A549 (cell line): Measurements from ENCODE around the gene NHSL2. TPM values are rescaled to one million over a fixed set of nuclear protein-coding genes. Genes with fewer than 3 reads are reported as not detected.
A peak's percentile ranks its signal among the peaks of the same experiment; 100 is the strongest.

ENCODE experiments used
- ATAC-seq, 2 experiments: fragments of 200-7000 bp in 1 of 2; fragments of >200 bp in 1 of 2; cut with Nextera tagmentation in 1 of 2; cut with Tn5 transposase in 1 of 2; 3 replicates each; pipeline versions ENCODE4 v1.8.0 to v1.9.1; 2018 to 2020; ENCODE audit warnings: mild to moderate bottlenecking in 1 of 2, moderate library complexity in 1 of 2
- CTCF ChIA-PET: fragments of 300-600 bp; sonication (Branson Sonifier 250); formaldehyde crosslinking; extraction: SDS; loops from one replicate; lab custom pipeline; 2021; ENCODE audit warnings: antibody characterized with exemption, inconsistent platforms; lab: Yijun Ruan, JAX
- POLR2A ChIA-PET: fragments of 350-600 bp; formaldehyde crosslinking; extraction: SDS; loops from one replicate; lab custom pipeline; 2021; ENCODE audit warnings: antibody characterized with exemption, inconsistent platforms; lab: Yijun Ruan, JAX
- DNase-seq, 2 experiments: peaks; one replicate each; pipeline versions ENCODE4 v3.0.0 to v3.0.0-alpha.2; 2011 to 2016; ENCODE audit warnings: low read depth in 1 of 2, low spot score in 1 of 2
- FAIRE-seq: peaks from 2 replicates; lab custom pipeline; 2011; peaks lifted over from hg19 to GRCh38; lab: Jason Lieb, UNC
- H3K27ac ChIP-seq, 2 experiments: fragments of >200 bp; sonication (Bioruptor Twin); formaldehyde crosslinking; 3 replicates each; pipeline ENCODE4 v1.5.1; 2016 to 2017
- H3K4me1 ChIP-seq: fragments of >200 bp; sonication (Bioruptor Twin); formaldehyde crosslinking; 3 replicates; pipeline ENCODE4 v1.6.1; 2016
- H3K4me2 ChIP-seq: fragments of >200 bp; sonication (Bioruptor Twin); formaldehyde crosslinking; 3 replicates; pipeline ENCODE4 v1.6.1; 2016
- H3K4me3 ChIP-seq: fragments of >200 bp; sonication (Bioruptor Twin); formaldehyde crosslinking; 3 replicates; pipeline ENCODE4 v1.5.1; 2016
- H3K9me3 ChIP-seq: fragments of >200 bp; sonication (Bioruptor Twin); formaldehyde crosslinking; 3 replicates; pipeline ENCODE4 v1.6.1; 2016
- ATOH8 ChIP-seq: fragments of 250-450 bp; sonication (Bioruptor Pico); IDR thresholded peaks from 2 replicates; pipeline ENCODE4 v1.5.0; 2020; ENCODE audit warnings: low read depth, mild to moderate bottlenecking, moderate library complexity
- CBX2 ChIP-seq: fragments of 200-600 bp; sonication (generic); IDR thresholded peaks from 2 replicates; pipeline ENCODE4 v1.6.1; 2016; ENCODE audit warnings: low read depth, mild to moderate bottlenecking, borderline replicate concordance
- CBX8 ChIP-seq: fragments of 200-600 bp; sonication (generic); IDR thresholded peaks from 2 replicates; pipeline ENCODE4 v1.6.1; 2016
- CEBPB ChIP-seq, 2 experiments: fragments of >200 bp in 1 of 2; sonication (Bioruptor Twin) in 1 of 2; formaldehyde crosslinking in 1 of 2; IDR thresholded peaks; 2 replicates each; pipeline ENCODE4 v1.6.1; 2012 to 2016
- CHD4 ChIP-seq: fragments of 200-600 bp; sonication (generic); IDR thresholded peaks from 2 replicates; pipeline ENCODE4 v1.6.1; 2016; ENCODE audit warnings: antibody characterized with exemption, mild to moderate bottlenecking, borderline replicate concordance
- CTCF ChIP-seq: fragments of >200 bp; sonication (Bioruptor Twin); formaldehyde crosslinking; IDR thresholded peaks from 3 replicates; pipeline ENCODE4 v1.5.1; 2016
- E2F6 ChIP-seq: IDR thresholded peaks from 2 replicates; pipeline ENCODE4 v1.6.1; 2012; ENCODE audit warnings: low read depth, borderline replicate concordance
- EHF ChIP-seq: fragments of 250-450 bp; sonication (Bioruptor Pico); IDR thresholded peaks from 2 replicates; pipeline ENCODE4 v1.5.0; 2020; ENCODE audit warnings: mild to moderate bottlenecking
- EP300 ChIP-seq, 2 experiments: fragments of >200 bp; sonication (Bioruptor Twin); formaldehyde crosslinking; IDR thresholded peaks; 2 replicates in 1 of 2; 3 replicates in 1 of 2; pipeline ENCODE4 v1.6.1; 2016 to 2017
- FOSB ChIP-seq: fragments of 250-450 bp; sonication (Bioruptor Pico); IDR thresholded peaks from 2 replicates; pipeline ENCODE4 v1.5.0; 2020; ENCODE audit warnings: mild to moderate bottlenecking, moderate library complexity
- FOSL2 ChIP-seq, 2 experiments: fragments of 450-650 bp in 1 of 2; fragments of >200 bp in 1 of 2; sonication (Bioruptor Twin) in 1 of 2; formaldehyde crosslinking; IDR thresholded peaks; 2 replicates each; pipeline versions ENCODE4 v1.5.0 to v1.6.1; 2016 to 2020; ENCODE audit warnings: mild to moderate bottlenecking in 1 of 2, moderate library complexity in 1 of 2
- HDAC2 ChIP-seq: fragments of 200-600 bp; sonication (generic); IDR thresholded peaks from 2 replicates; pipeline ENCODE4 v1.6.1; 2016
- HEYL ChIP-seq: fragments of 250-450 bp; sonication (Bioruptor Pico); IDR thresholded peaks from 2 replicates; pipeline ENCODE4 v1.8.0; 2021; ENCODE audit warnings: mild to moderate bottlenecking, moderate library complexity
- HOXB13 ChIP-seq: fragments of 250-450 bp; sonication (Bioruptor Pico); IDR thresholded peaks from 2 replicates; pipeline ENCODE4 v1.5.0; 2020; ENCODE audit warnings: low read depth, mild to moderate bottlenecking, moderate library complexity
- HOXB5 ChIP-seq: fragments of 250-450 bp; sonication (Bioruptor Pico); IDR thresholded peaks from 2 replicates; pipeline ENCODE4 v1.5.0; 2020; ENCODE audit warnings: mild to moderate bottlenecking, moderate library complexity
- JUN ChIP-seq, 2 experiments: fragments of >200 bp; sonication (Bioruptor Twin); formaldehyde crosslinking; IDR thresholded peaks; 2 replicates in 1 of 2; 3 replicates in 1 of 2; pipeline ENCODE4 v1.6.1; 2016 to 2017
- JUNB ChIP-seq: fragments of >200 bp; sonication (Bioruptor Twin); formaldehyde crosslinking; IDR thresholded peaks from 2 replicates; pipeline ENCODE4 v1.6.1; 2016
- KDM5A ChIP-seq: fragments of 200-600 bp; sonication (generic); IDR thresholded peaks from 2 replicates; pipeline ENCODE4 v1.6.1; 2016; ENCODE audit warnings: antibody characterized with exemption, mild to moderate bottlenecking
- MAX ChIP-seq: IDR thresholded peaks from 2 replicates; pipeline ENCODE4 v1.6.1; 2012
- NFE2L2 ChIP-seq: fragments of 150-350 bp; conservative IDR thresholded peaks from 2 replicates; pipeline ENCODE4 v1.6.1; 2014; ENCODE audit warnings: low read length
- NPAS2 ChIP-seq: fragments of 250-450 bp; sonication (Bioruptor Pico); IDR thresholded peaks from 2 replicates; pipeline ENCODE4 v1.8.0; 2022; ENCODE audit warnings: mild to moderate bottlenecking, moderate library complexity, borderline replicate concordance
- PHF8 ChIP-seq: fragments of 200-600 bp; sonication (generic); IDR thresholded peaks from 2 replicates; pipeline ENCODE4 v1.6.1; 2016; ENCODE audit warnings: low read depth, mild to moderate bottlenecking, antibody characterized with exemption, moderate library complexity, borderline replicate concordance
- POLR2A ChIP-seq: IDR thresholded peaks from 2 replicates; pipeline ENCODE4 v1.6.1; 2012; ENCODE audit warnings: mild to moderate bottlenecking, low read length
- RARB ChIP-seq: fragments of 250-450 bp; sonication (Bioruptor Pico); IDR thresholded peaks from 2 replicates; pipeline ENCODE4 v1.8.0; 2021; ENCODE audit warnings: mild to moderate bottlenecking, moderate library complexity
- RCOR1 ChIP-seq: fragments of 150-350 bp; IDR thresholded peaks from 2 replicates; pipeline ENCODE4 v1.6.1; 2014; ENCODE audit warnings: antibody characterized with exemption, low read length, low read depth
- RFX5 ChIP-seq: fragments of 450-650 bp; IDR thresholded peaks from 2 replicates; pipeline ENCODE4 v1.7.1; 2014; ENCODE audit warnings: antibody characterized with exemption, mild to moderate bottlenecking, moderate library complexity
- SREBF2 ChIP-seq: fragments of 450-650 bp; IDR thresholded peaks from 2 replicates; pipeline ENCODE4 v1.6.1; 2014; ENCODE audit warnings: mild to moderate bottlenecking, moderate library complexity
- TFCP2L1 ChIP-seq: fragments of 250-450 bp; sonication (Bioruptor Pico); IDR thresholded peaks from 2 replicates; pipeline ENCODE4 v1.5.0; 2021; ENCODE audit warnings: mild to moderate bottlenecking
- TP53 ChIP-seq: fragments of 250-450 bp; sonication (Bioruptor Pico); IDR thresholded peaks from 2 replicates; pipeline ENCODE4 v1.5.0; 2021; ENCODE audit warnings: mild to moderate bottlenecking, moderate library complexity
- ZC3H11A ChIP-seq: fragments of 450-650 bp; IDR thresholded peaks from 2 replicates; pipeline ENCODE4 v1.6.1; 2014; ENCODE audit warnings: antibody characterized with exemption, mild to moderate bottlenecking
- ZFP36 ChIP-seq: fragments of 450-650 bp; IDR thresholded peaks from 2 replicates; pipeline ENCODE4 v1.6.1; 2014; ENCODE audit warnings: borderline replicate concordance; ENCODE audit not compliant: partially characterized antibody
- ZNF302 ChIP-seq: fragments of 250-450 bp; sonication (Bioruptor Pico); IDR thresholded peaks from 2 replicates; pipeline ENCODE4 v1.9.0; 2021; ENCODE audit warnings: inconsistent platforms, mild to moderate bottlenecking, moderate library complexity
- ZSCAN20 ChIP-seq: fragments of 250-450 bp; sonication (Bioruptor Pico); IDR thresholded peaks from 2 replicates; pipeline ENCODE4 v1.8.0; 2022; ENCODE audit warnings: mild to moderate bottlenecking, moderate library complexity
- WGBS: methylation state at CpG from one replicate; pipeline ENCODE4 v1.1.6; 2017; ENCODE audit errors: missing lambda C conversion rate; 5-methylcytosine and 5-hydroxymethylcytosine counted together
- polyA plus RNA-seq, 4 experiments: library from polyadenylated mRNA; depleted of rRNA in 3 of 4; stranded (reverse); fragments of >200 nt; fragmentation: RNase III in 1 of 4; extraction: RNeasy Plus Mini Kit Qiagen cat#74134 plus additional on column Dnase treatment in 1 of 4; gene quantifications; 2 replicates in 3 of 4; 3 replicates in 1 of 4; pipeline ENCODE4 v1.2.3, GENCODE V29; 2011 to 2017

NHSL2 gene
- polyA plus RNA-seq, 2 of the 4 experiments (the other 2 are of a cell fraction) = 0.26 to 0.48 TPM

GRCh38 chrX:72030431-72030830 is 119.8 kb downstream of the NHSL2 start:
- DNase-seq (peak in 1 of 2 experiments; percentile 14), ATAC-seq (peak; percentile 46 to 54; a peak in 4 of 6 replicates), FAIRE-seq (peak; percentile 36)
- Histone ChIP-seq H3K4me2 (peak overlapping the region; percentile 80), H3K27ac (peak overlapping the region; percentile 39 to 82; a peak in 4 of 6 replicates), H3K4me1 (peaks cover 36% of the 10 kb centered on the region), H3K9me3 (no peaks in the 10 kb centered on the region), H3K4me3 (no peak overlapping the region)
- 0% methylated on average over 3 of the region's 3 CpGs for WGBS
- POLR2A ChIA-PET = no interaction called here
- CTCF ChIA-PET = interaction anchor here (1.3 to 5.0 kb wide), 5 partner anchors 9 to 96 kb away, joined by 5 to 43 read pairs (median 12); no protein-coding TSS in a partner anchor
- no peak for TF ChIP-seq EHF (CRISPR knock-in tag)
- TF ChIP-seq RCOR1 = no peak
- no peak for TF ChIP-seq CTCF
- TF ChIP-seq HDAC2 = no peak
- no peak for TF ChIP-seq CBX8
- no peak for TF ChIP-seq EP300 (IDR thresholded peaks at IDR 0.05)
- TF ChIP-seq CHD4 = no peak
- TF ChIP-seq NPAS2 (CRISPR knock-in tag) = no peak
- TF ChIP-seq RARB = no peak
- TF ChIP-seq CBX2 = no peak
- no peak for TF ChIP-seq HOXB5 (CRISPR knock-in tag)
- TF ChIP-seq JUN (IDR thresholded peaks at IDR 0.05) = no peak
- TF ChIP-seq E2F6 = no peak
- TF ChIP-seq FOSB (CRISPR knock-in tag) = no peak
- no peak for TF ChIP-seq ZSCAN20 (CRISPR knock-in tag)
- TF ChIP-seq ATOH8 (CRISPR knock-in tag) = no peak

GRCh38 chrX:72031118-72031517 is 120.5 kb downstream of the NHSL2 start:
- 69% methylated on average over 1 of the region's 1 CpG for WGBS
- no peak for TF ChIP-seq ZSCAN20 (CRISPR knock-in tag)
- no peak for TF ChIP-seq ZC3H11A
- peak; percentile 61 for TF ChIP-seq ZFP36
- H3K4me3 ChIP-seq = no peak overlapping the region
- no peak for ATAC-seq
- no peak for FAIRE-seq
- CTCF ChIA-PET = interaction anchor here (1.3 to 5.0 kb wide), 5 partner anchors 10 to 95 kb away, joined by 4 to 43 read pairs (median 12); no protein-coding TSS in a partner anchor
- POLR2A ChIA-PET = no interaction called here
- DNase-seq = no peak
- peaks cover 36% of the 10 kb centered on the region for H3K4me1 ChIP-seq
- peak overlapping the region; percentile 80; the same call in 2 of the 3 replicates for H3K4me2 ChIP-seq
- H3K27ac ChIP-seq = peak overlapping the region in 1 of 2 experiments; percentile 82; a peak in 4 of 6 replicates
- H3K9me3 ChIP-seq = no peaks in the 10 kb centered on the region

- Histone ChIP-seq H3K4me3 (no peak overlapping the region), H3K27ac (no peak overlapping the region), H3K9me3 (no peaks in the 10 kb centered on the region), H3K4me1 (peaks cover 34% of the 10 kb centered on the region), H3K4me2 (no peak overlapping the region)
- FAIRE-seq = no peak
- ChIA-PET POLR2A (interaction anchor here (0.6 kb wide), 1 partner anchor 92 kb away, joined by 3 read pairs; no protein-coding TSS in a partner anchor), CTCF (interaction anchor here (0.5 to 5.0 kb wide), 7 partner anchors 9 to 214 kb away, joined by 3 to 43 read pairs (median 4); no protein-coding TSS in a partner anchor)
- DNase-seq = no peak
- 77% methylated on average over 5 of the region's 5 CpGs for WGBS
- TF ChIP-seq E2F6 (no peak), JUNB (no peak), PHF8 (no peak), EHF (CRISPR knock-in tag) (no peak), CEBPB (IDR thresholded peaks at IDR 0.05) (no peak), SREBF2 (no peak), HEYL (CRISPR knock-in tag) (no peak), FOSB (CRISPR knock-in tag) (no peak), NPAS2 (CRISPR knock-in tag) (no peak), NFE2L2 (no peak), ZNF302 (no peak), KDM5A (no peak), HDAC2 (no peak), TP53 (CRISPR knock-in tag) (no peak), HOXB13 (CRISPR knock-in tag) (no peak), POLR2A (no peak), MAX (no peak), RFX5 (no peak), FOSL2 (IDR thresholded peaks at IDR 0.05) (no peak), FOSL2 (CRISPR knock-in tag; IDR thresholded peaks at IDR 0.05) (no peak), TFCP2L1 (CRISPR knock-in tag) (no peak)
- no peak for ATAC-seq
Observed at GRCh38 chrX:72031634-72032033, 121.0 kb downstream of the NHSL2 start.
